Psoas muscle (tissue), 8 donors: Measurements from ENCODE around the gene ABCC1. TPM values are rescaled to one million over a fixed set of nuclear protein-coding genes. Genes with fewer than 3 reads are reported as not detected.
A peak's percentile ranks its signal among the peaks of the same experiment; 100 is the strongest.

Source experiments
- ATAC-seq, 4 donors: fragments of 200-7000 bp; cut with Tn5 transposase; one replicate each; pipeline ENCODE4 v1.9.1; 2020; ENCODE audit warnings: moderate library complexity in 3 of 4, mild to moderate bottlenecking in 2 of 4
- DNase-seq, 2 donors: peaks; one replicate each; pipeline ENCODE4 v3.0.0-alpha.2; 2020
- H3K27ac ChIP-seq: fragments of 200-600 bp; one replicate; pipeline ENCODE4 v1.8.0; 2022
- H3K27me3 ChIP-seq, 3 donors: fragments of 200-600 bp in 1 of 3; one replicate each; pipeline versions ENCODE4 v1.6.1 to v1.8.0; 2013 to 2022; ENCODE audit warnings: low read length in 2 of 3, mild to moderate bottlenecking in 2 of 3, moderate library complexity in 1 of 3; ENCODE audit not compliant: insufficient read depth in 3 of 3
- H3K36me3 ChIP-seq, 2 donors: fragments of 200-600 bp in 1 of 2; one replicate each; pipeline versions ENCODE4 v1.6.1 to v1.8.0; 2013 to 2022; ENCODE audit warnings: low read depth in 1 of 2, mild to moderate bottlenecking in 1 of 2, moderate library complexity in 1 of 2; ENCODE audit not compliant: insufficient read depth in 1 of 2
- H3K4me1 ChIP-seq: fragments of 200-600 bp; one replicate; pipeline ENCODE4 v1.8.0; 2022
- H3K4me3 ChIP-seq: fragments of 200-600 bp; one replicate; pipeline ENCODE4 v1.8.0; 2022; ENCODE audit warnings: mild to moderate bottlenecking
- H3K9me3 ChIP-seq: fragments of 200-600 bp; one replicate; pipeline ENCODE4 v1.8.0; 2022
- WGBS, 3 donors: extraction: QIAGEN DNeasy Blood & Tissue Kit; methylation state at CpG; one replicate each; pipeline versions ENCODE4 v1.1.6 to v1.1.7; 2013; 5-methylcytosine and 5-hydroxymethylcytosine counted together
- intact Hi-C, 2 donors: fragments of 100-400 bp; cut with DNase I; formaldehyde crosslinking; loops; one replicate each; pipeline versions ENCODE4 v1.11.0 to v1.14.2; 2022
- polyA plus RNA-seq, 3 donors: library from polyadenylated mRNA; stranded (reverse); fragments of 200-250 nt; gene quantifications; one replicate each; pipeline ENCODE4 v1.2.3, GENCODE V29; 2013
- total RNA-seq, 4 donors: library from RNA; stranded (reverse); fragmentation: NEBNext Ultra II Directional in 2 of 4; extraction: Animal tissue kit (Norgen Biotek cat#: 25700) in 2 of 4; gene quantifications; one replicate each; pipeline versions ENCODE4 v1.2.1 to v1.2.4, GENCODE V29; 2021 to 2023
- TF ChIP-seq, protein P1 (sequence below): fragments of 200-600 bp; IDR thresholded peaks from one replicate; pipeline ENCODE4 v1.8.0; 2022; ENCODE audit warnings: antibody characterized with exemption
- donor health status: healthy with polysubstance abuse.
- donor health status: DM: no; HTN: no; CAD: no; lungs with moderate emphysema.
- donor health status: Bipolar disorder and iron deficiency.
- donor health status: healthy.
- donor health status: DM: yes; HTN: yes; CAD: no.
- donor health status: DM: no; HTN: no; CAD: no.
- donor health status: DM: no; HTN: no; CAD: no.
- donor health status: DM: yes; HTN: yes; CAD: no.

Gene ABCC1
- total and polyA plus RNA-seq, 7 donors, result 7.4 to 36.5 (median 20.5) TPM

DNA sequence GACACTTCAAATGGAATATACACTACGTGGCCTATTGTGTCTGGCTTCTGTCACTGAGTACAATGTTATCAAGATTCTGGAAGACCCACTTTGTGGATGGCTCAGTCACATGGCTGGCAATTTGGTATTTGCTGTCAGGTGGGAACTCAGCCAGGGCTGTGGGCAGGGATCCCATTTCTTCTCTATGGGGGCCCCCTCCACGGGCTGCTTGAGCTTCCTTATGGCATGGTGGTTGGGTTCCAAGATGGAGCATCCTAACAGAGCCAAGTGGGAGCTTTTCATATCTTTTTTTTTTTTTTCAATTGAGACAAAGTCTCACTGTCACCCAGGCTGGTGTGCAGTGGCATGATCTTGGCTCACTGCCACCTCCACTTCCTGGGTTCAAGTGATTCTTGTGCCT lies 43.0 kb upstream of the ABCC1 start:
- intact Hi-C loops, result no loop called here
- H3K27me3 ChIP-seq, result no peaks in the 10 kb centered on the region
- DNase-seq (no peak), ATAC-seq (no peak)
- H3K27ac ChIP-seq, result no peak overlapping the region
- H3K4me3 ChIP-seq, result no peak overlapping the region
- no peaks in the 10 kb centered on the region for H3K4me1 ChIP-seq
- TF ChIP-seq, protein P1, sequence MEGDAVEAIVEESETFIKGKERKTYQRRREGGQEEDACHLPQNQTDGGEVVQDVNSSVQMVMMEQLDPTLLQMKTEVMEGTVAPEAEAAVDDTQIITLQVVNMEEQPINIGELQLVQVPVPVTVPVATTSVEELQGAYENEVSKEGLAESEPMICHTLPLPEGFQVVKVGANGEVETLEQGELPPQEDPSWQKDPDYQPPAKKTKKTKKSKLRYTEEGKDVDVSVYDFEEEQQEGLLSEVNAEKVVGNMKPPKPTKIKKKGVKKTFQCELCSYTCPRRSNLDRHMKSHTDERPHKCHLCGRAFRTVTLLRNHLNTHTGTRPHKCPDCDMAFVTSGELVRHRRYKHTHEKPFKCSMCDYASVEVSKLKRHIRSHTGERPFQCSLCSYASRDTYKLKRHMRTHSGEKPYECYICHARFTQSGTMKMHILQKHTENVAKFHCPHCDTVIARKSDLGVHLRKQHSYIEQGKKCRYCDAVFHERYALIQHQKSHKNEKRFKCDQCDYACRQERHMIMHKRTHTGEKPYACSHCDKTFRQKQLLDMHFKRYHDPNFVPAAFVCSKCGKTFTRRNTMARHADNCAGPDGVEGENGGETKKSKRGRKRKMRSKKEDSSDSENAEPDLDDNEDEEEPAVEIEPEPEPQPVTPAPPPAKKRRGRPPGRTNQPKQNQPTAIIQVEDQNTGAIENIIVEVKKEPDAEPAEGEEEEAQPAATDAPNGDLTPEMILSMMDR, result no peak
- H3K9me3 ChIP-seq, result no peaks in the 10 kb centered on the region
- H3K36me3 ChIP-seq, result no peaks in the 10 kb centered on the region
- WGBS, 3 donors, result 77 to 88% (median 78%) methylated on average over 2 of the region's 2 CpGs

DNA sequence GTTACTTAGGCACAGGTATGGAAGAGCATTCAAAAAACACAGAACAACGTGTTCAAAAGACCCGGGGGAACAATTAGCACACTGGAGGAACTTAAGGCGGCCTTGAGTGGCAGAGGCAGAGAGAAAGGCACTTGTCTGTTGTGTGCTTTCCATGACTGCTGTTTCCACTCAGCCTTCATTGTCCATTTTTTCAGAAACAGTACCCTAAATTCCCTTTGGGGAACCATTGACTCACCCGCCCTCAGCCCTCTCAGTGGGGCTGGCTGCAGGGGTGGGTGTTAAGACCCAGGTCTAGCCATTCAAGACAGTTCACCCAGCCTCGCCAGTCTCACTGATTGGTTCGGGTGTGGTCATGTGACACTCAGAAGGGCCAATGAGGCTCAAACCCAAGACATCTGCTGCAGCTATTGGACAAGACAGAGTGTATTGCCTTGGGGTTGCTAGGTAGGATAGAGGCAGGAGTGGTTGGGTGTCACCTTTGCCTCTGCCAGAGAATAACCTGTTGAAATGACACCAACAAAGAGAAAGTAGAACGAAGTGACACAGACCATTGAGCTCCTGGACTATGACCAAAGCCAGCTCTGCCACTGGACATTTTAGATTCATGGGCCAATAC lies 41.4 kb upstream of the ABCC1 start:
- peak; percentile 68 to 95 (median 88) for ATAC-seq
- Histone ChIP-seq H3K27ac (no peak overlapping the region), H3K9me3 (no peaks in the 10 kb centered on the region), H3K4me1 (no peaks in the 10 kb centered on the region), H3K36me3 (no peaks in the 10 kb centered on the region), H3K27me3 (no peaks in the 10 kb centered on the region), H3K4me3 (no peak overlapping the region)
- no peak for DNase-seq
- WGBS, 3 donors, result 67 to 78% (median 70%) methylated on average over 7 of the region's 7 CpGs
- intact Hi-C loops, result no loop called here
- TF ChIP-seq, protein P1, result no peak

DNA sequence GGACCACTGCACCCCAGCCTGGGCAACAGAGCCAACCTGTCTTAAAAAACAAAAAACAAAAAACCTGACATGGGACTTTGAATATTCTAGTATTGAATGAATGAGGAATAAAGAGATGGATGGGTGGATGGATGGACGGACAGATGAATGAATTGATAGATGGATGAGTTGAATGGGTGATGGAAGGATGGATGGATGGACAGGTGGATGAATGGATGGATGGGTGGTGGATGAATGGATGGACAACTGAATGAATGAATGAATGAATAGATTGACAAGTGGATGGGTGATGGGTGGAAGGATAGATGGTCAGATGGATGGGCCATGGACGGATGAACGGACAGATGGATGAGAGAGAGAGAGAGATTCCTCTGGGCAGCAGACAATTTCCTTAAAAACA lies 38.2 kb upstream of the ABCC1 start:
- no peaks in the 10 kb centered on the region for H3K36me3 ChIP-seq
- no peak overlapping the region for H3K4me3 ChIP-seq
- TF ChIP-seq, protein P1, result no peak
- no peaks in the 10 kb centered on the region for H3K27me3 ChIP-seq
- ATAC-seq (no peak), DNase-seq (no peak)
- 91 to 95% (median 92%) methylated on average over 3 of the region's 3 CpGs for WGBS, 3 donors
- no peaks in the 10 kb centered on the region for H3K4me1 ChIP-seq
- H3K9me3 ChIP-seq, result no peaks in the 10 kb centered on the region
- intact Hi-C loops, result no loop called here
- no peak overlapping the region for H3K27ac ChIP-seq

DNA sequence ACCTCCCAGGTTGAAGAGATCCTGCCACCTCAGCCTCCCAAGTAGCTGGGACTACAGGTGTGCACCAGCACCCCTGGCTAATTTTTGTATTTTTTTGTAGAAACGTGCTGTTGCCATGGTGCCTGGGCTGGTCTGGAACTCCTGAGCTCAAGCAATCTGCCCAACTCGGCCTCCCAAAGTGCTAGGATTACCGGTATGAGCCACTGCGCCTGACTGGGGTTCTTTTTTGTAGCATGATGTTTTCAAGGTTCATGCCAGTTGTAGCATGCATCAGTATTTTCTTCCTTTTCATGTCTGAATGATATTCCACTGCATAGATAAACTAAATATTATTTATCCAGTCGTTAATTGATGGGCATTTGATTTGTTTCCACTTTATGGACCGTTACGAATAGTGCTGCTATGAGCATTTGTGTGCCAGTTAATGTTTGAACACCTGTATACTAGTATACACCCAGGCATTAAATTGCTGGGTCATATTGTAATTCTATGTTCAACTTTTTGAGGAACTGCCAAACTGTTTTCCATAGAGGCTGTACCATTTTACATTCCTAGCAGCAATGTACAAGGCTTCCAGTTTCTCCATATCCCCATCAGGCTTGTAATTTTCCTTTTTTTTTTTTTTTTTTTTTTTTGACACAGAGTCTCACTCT lies 36.2 kb upstream of the ABCC1 start:
- Histone ChIP-seq H3K36me3 (no peaks in the 10 kb centered on the region), H3K4me3 (no peak overlapping the region), H3K9me3 (no peaks in the 10 kb centered on the region), H3K27me3 (no peaks in the 10 kb centered on the region), H3K4me1 (no peaks in the 10 kb centered on the region), H3K27ac (no peak overlapping the region)
- ATAC-seq (no peak), DNase-seq (no peak)
- WGBS, 3 donors, result 68 to 74% (median 68%) methylated on average over 7 of the region's 7 CpGs
- TF ChIP-seq, protein P1, result no peak
- intact Hi-C loops, result no loop called here
